K562 (cell line): Measurements from ENCODE around the gene HAUS5.

Source experiments
- CBFB ChIP-seq: sonication (generic); formaldehyde crosslinking; IDR thresholded peaks from 2 replicates; pipeline ENCODE4 v1.4.0; 2020; ENCODE audit warnings: mild to moderate bottlenecking, missing genetic modification reagents
- CHD4 ChIP-seq: fragments of 200-600 bp; sonication (generic); IDR thresholded peaks from 3 replicates; pipeline ENCODE4 v1.6.1; 2012; ENCODE audit warnings: low read depth, mild to moderate bottlenecking, mixed read lengths, low read length, inconsistent platforms; ENCODE audit not compliant: insufficient read depth, insufficient replicate concordance, poor library complexity, severe bottlenecking
- DMBX1 ChIP-seq: fragments of 250-450 bp; sonication (Bioruptor Pico); IDR thresholded peaks from 2 replicates; pipeline ENCODE4 v1.8.0; 2022; ENCODE audit warnings: inconsistent platforms, mild to moderate bottlenecking, moderate library complexity, borderline replicate concordance
- ESRRA ChIP-seq: fragments of 450-650 bp; IDR thresholded peaks from 2 replicates; pipeline ENCODE4 v1.6.1; 2014; ENCODE audit warnings: low read depth, mild to moderate bottlenecking, moderate library complexity, borderline replicate concordance
- EZH2 ChIP-seq: IDR thresholded peaks from 2 replicates; pipeline ENCODE4 v1.6.1; 2012; ENCODE audit warnings: low read depth, mild to moderate bottlenecking, inconsistent platforms, low read length, borderline replicate concordance
- NFYB ChIP-seq: IDR thresholded peaks from 2 replicates; pipeline ENCODE4 v1.6.1; 2011; ENCODE audit warnings: mild to moderate bottlenecking, moderate library complexity; ENCODE audit not compliant: insufficient read length; ENCODE audit errors: extremely low read depth
- POLR2AphosphoS5 ChIP-seq: IDR thresholded peaks from 2 replicates; pipeline ENCODE4 v1.6.1; 2011; ENCODE audit warnings: mild to moderate bottlenecking, low read depth, low read length, moderate library complexity; ENCODE audit not compliant: control insufficient read depth, insufficient read depth
- SP1 ChIP-seq: sonication (generic); formaldehyde crosslinking; IDR thresholded peaks from 2 replicates; pipeline ENCODE4 v1.8.1; 2022; ENCODE audit warnings: mild to moderate bottlenecking, missing genetic modification reagents
- TAF9B ChIP-seq: fragments of 450-650 bp; IDR thresholded peaks from 2 replicates; pipeline ENCODE4 v1.6.1; 2018; ENCODE audit warnings: mild to moderate bottlenecking; ENCODE audit not compliant: partially characterized antibody
- ZNF263 ChIP-seq: sonication (generic); formaldehyde crosslinking; IDR thresholded peaks from 2 replicates; pipeline ENCODE4 v1.8.0; 2022; ENCODE audit warnings: mild to moderate bottlenecking, missing genetic modification reagents, borderline replicate concordance
- ZNF780A ChIP-seq: fragments of 250-450 bp; sonication (Bioruptor Pico); IDR thresholded peaks from 2 replicates; pipeline ENCODE4 v1.5.0; 2021; ENCODE audit warnings: mild to moderate bottlenecking
- TF ChIP-seq, protein P1 (sequence below), 3 experiments: IDR thresholded peaks in 2 of 3; conservative IDR thresholded peaks in 1 of 3; 2 replicates each; pipeline ENCODE4 v1.5.1; 2011 to 2012; ENCODE audit warnings: low read length in 3 of 3, mild to moderate bottlenecking in 3 of 3, control low read depth in 2 of 3, improper control_type of control experiment in 1 of 3, inconsistent platforms in 1 of 3, low read depth in 1 of 3, mixed read lengths in 1 of 3, moderate library complexity in 1 of 3; ENCODE audit not compliant: insufficient read depth in 2 of 3

- TF ChIP-seq DMBX1 (no peak), SP1 (CRISPR knock-in tag) (no peak), CHD4 (no peak), ZNF780A (CRISPR knock-in tag) (no peak), ZNF263 (CRISPR knock-in tag) (no peak), NFYB (no peak), TAF9B (no peak), EZH2 (no peak), POLR2AphosphoS5 (no peak), CBFB (CRISPR knock-in tag) (no peak), ESRRA (no peak)
- TF ChIP-seq, protein P1, sequence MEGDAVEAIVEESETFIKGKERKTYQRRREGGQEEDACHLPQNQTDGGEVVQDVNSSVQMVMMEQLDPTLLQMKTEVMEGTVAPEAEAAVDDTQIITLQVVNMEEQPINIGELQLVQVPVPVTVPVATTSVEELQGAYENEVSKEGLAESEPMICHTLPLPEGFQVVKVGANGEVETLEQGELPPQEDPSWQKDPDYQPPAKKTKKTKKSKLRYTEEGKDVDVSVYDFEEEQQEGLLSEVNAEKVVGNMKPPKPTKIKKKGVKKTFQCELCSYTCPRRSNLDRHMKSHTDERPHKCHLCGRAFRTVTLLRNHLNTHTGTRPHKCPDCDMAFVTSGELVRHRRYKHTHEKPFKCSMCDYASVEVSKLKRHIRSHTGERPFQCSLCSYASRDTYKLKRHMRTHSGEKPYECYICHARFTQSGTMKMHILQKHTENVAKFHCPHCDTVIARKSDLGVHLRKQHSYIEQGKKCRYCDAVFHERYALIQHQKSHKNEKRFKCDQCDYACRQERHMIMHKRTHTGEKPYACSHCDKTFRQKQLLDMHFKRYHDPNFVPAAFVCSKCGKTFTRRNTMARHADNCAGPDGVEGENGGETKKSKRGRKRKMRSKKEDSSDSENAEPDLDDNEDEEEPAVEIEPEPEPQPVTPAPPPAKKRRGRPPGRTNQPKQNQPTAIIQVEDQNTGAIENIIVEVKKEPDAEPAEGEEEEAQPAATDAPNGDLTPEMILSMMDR (IDR thresholded peaks at IDR 0.05 in 2 of 3, conservative IDR thresholded peaks at IDR 0.05 in 1 of 3; ENCODE audit: insufficient read depth in 2 of 3, low read depth in 1 of 3, low read length in 3 of 3) = no peak
Observed at GRCh38 chr19:35669974-35670373, 57.4 kb downstream of the HAUS5 start.
